K562 (cell line): Measurements from ENCODE around the gene TENT4B. TPM values are rescaled to one million over a fixed set of nuclear protein-coding genes. Genes with fewer than 3 reads are reported as not detected.

Source experiments
- ATAC-seq: fragments of 200-7000 bp; cut with Tn5 transposase; 3 replicates; pipeline ENCODE4 v1.9.1; 2020; ENCODE audit warnings: moderate library complexity
- BruUV-seq: library from RNA; stranded (reverse); fragments of 400-500 nt; replicated peaks from 2 replicates; lab custom pipeline; 2021; lab: Mats Ljungman, UMichigan
- CTCF ChIA-PET: fragments of 300-600 bp; formaldehyde crosslinking; extraction: SDS; loops from one replicate; lab custom pipeline; 2021; ENCODE audit warnings: low intra/inter-chr PET ratio; lab: Yijun Ruan, JAX
- POLR2A ChIA-PET: fragments of 300-600, 350-650 bp; sonication (Branson Sonifier 250); formaldehyde crosslinking; extraction: SDS; loops from one replicate; lab custom pipeline; 2021; ENCODE audit warnings: antibody characterized with exemption, inconsistent platforms; lab: Yijun Ruan, JAX
- DNase-seq, 4 experiments: peaks; one replicate each; pipeline versions ENCODE4 v3.0.0 to v3.0.0-alpha.2; 2011 to 2018; ENCODE audit warnings: low spot score in 3 of 4, mixed read lengths in 3 of 4; ENCODE audit errors: extremely low read depth in 1 of 4
- FAIRE-seq: peaks from 2 replicates; lab custom pipeline; 2011; peaks lifted over from hg19 to GRCh38; lab: Jason Lieb, UNC
- H2AFZ ChIP-seq: 2 replicates; pipeline ENCODE4 v1.6.0; 2011; ENCODE audit warnings: low read depth, low read length, control low read depth, inconsistent platforms
- H3K27ac ChIP-seq: fragments of 200-600 bp; 3 replicates; pipeline ENCODE4 v1.8.0; 2011; ENCODE audit warnings: low read depth, mild to moderate bottlenecking, control low read depth, inconsistent platforms, low read length, moderate library complexity, mixed read lengths; ENCODE audit errors: extremely low read depth
- H3K27me3 ChIP-seq, 2 experiments: fragments of 300-600 bp in 1 of 2; 2 replicates in 1 of 2; 3 replicates in 1 of 2; pipeline versions ENCODE4 v1.6.0 to v1.8.0; 2011; ENCODE audit warnings: inconsistent platforms in 2 of 2, low read length in 2 of 2, mild to moderate bottlenecking in 1 of 2, mixed read lengths in 1 of 2, moderate library complexity in 1 of 2; ENCODE audit not compliant: control insufficient read depth in 2 of 2, insufficient read depth in 2 of 2
- H3K36me3 ChIP-seq: fragments of 300-600 bp; 3 replicates; pipeline ENCODE4 v1.8.0; 2011; ENCODE audit warnings: mild to moderate bottlenecking, low read length, inconsistent platforms; ENCODE audit not compliant: control insufficient read depth, insufficient read depth
- H3K4me1 ChIP-seq, 2 experiments: fragments of 200-600 bp in 1 of 2; replicated peaks in 1 of 2; 2 replicates in 1 of 2; 3 replicates in 1 of 2; pipeline versions ENCODE4 v1.5.1 to v1.8.0; 2011; ENCODE audit warnings: inconsistent platforms in 2 of 2, low read length in 2 of 2, mild to moderate bottlenecking in 1 of 2, mixed read lengths in 1 of 2, moderate library complexity in 1 of 2; ENCODE audit not compliant: control insufficient read depth in 2 of 2, insufficient read depth in 2 of 2
- H3K4me2 ChIP-seq: 2 replicates; pipeline ENCODE4 v1.6.1; 2011; ENCODE audit warnings: low read length, control low read depth, inconsistent platforms, mixed read lengths; ENCODE audit not compliant: insufficient read depth
- H3K4me3 ChIP-seq: fragments of 200-600 bp; sonication (generic), shearing (Covaris generic); 2 replicates; pipeline ENCODE4 v1.5.1; 2016; ENCODE audit warnings: control low read depth, inconsistent platforms
- H3K79me2 ChIP-seq: fragments of 200-600 bp; 3 replicates; pipeline ENCODE4 v1.8.0; 2011; ENCODE audit warnings: low read length, inconsistent platforms; ENCODE audit not compliant: control insufficient read depth, insufficient read depth
- H3K9ac ChIP-seq, 2 experiments: 2 replicates each; pipeline versions ENCODE4 v1.6.0 to v1.6.1; 2011; ENCODE audit warnings: low read depth in 2 of 2, low read length in 2 of 2, control low read depth in 1 of 2, inconsistent platforms in 1 of 2, mild to moderate bottlenecking in 1 of 2, mixed read lengths in 1 of 2; ENCODE audit not compliant: insufficient read depth in 1 of 2
- H3K9me1 ChIP-seq: one replicate; pipeline ENCODE4 v1.6.0; 2011; ENCODE audit warnings: inconsistent platforms, mild to moderate bottlenecking, low read length, moderate library complexity; ENCODE audit not compliant: control insufficient read depth, insufficient read depth
- H3K9me3 ChIP-seq: replicated peaks from 2 replicates; pipeline ENCODE4 v1.5.1; 2011; ENCODE audit warnings: low read depth, low read length, inconsistent platforms; ENCODE audit not compliant: control insufficient read depth, insufficient read depth
- H4K20me1 ChIP-seq: replicated peaks from 2 replicates; pipeline ENCODE4 v1.6.1; 2011; ENCODE audit warnings: low read length, inconsistent platforms, mixed read lengths; ENCODE audit not compliant: control insufficient read depth, insufficient read depth
- ATF7 ChIP-seq: fragments of 450-650 bp; IDR thresholded peaks from 2 replicates; pipeline ENCODE4 v1.7.1; 2014; ENCODE audit warnings: mild to moderate bottlenecking, moderate library complexity
- CREB3L1 ChIP-seq: fragments of 450-650 bp; IDR thresholded peaks from 2 replicates; pipeline ENCODE4 v1.6.1; 2014; ENCODE audit warnings: low read depth, mild to moderate bottlenecking, moderate library complexity, borderline replicate concordance
- NCOR1 ChIP-seq: fragments of 450-650 bp; IDR thresholded peaks from 2 replicates; pipeline ENCODE4 v1.6.1; 2016; ENCODE audit warnings: mild to moderate bottlenecking, moderate library complexity
- POLR3G ChIP-seq: IDR thresholded peaks from 2 replicates; pipeline ENCODE4 v1.6.1; 2011; ENCODE audit not compliant: insufficient read length, insufficient replicate concordance; ENCODE audit errors: extremely low read depth
- WHSC1 ChIP-seq: IDR thresholded peaks from one replicate; pipeline ENCODE4 v1.6.1; 2012; ENCODE audit warnings: low read length, control low read depth, inconsistent platforms
- ZBTB40 ChIP-seq, 2 experiments: fragments of 450-650 bp in 1 of 2; sonication (generic) in 1 of 2; formaldehyde crosslinking in 1 of 2; IDR thresholded peaks; 2 replicates each; pipeline versions ENCODE4 v1.7.1 to v1.9.0; 2016 to 2022; ENCODE audit warnings: inconsistent platforms in 1 of 2, mild to moderate bottlenecking in 1 of 2, missing genetic modification reagents in 1 of 2
- ZNF280A ChIP-seq: fragments of 450-650 bp; IDR thresholded peaks from 2 replicates; pipeline ENCODE4 v1.6.1; 2018; ENCODE audit warnings: mild to moderate bottlenecking, low read depth; ENCODE audit not compliant: partially characterized antibody
- WGBS: fragments of 100-300 bp; shearing (Covaris generic); methylation state at CpG from one replicate; pipeline ENCODE4 v1.1.6; 2016; ENCODE audit warnings: low coverage, mixed read lengths; ENCODE audit not compliant: insufficient coverage; ENCODE audit errors: missing lambda C conversion rate; 5-methylcytosine and 5-hydroxymethylcytosine counted together
- in situ Hi-C: fragments of 300-500 bp; cut with MboI; formaldehyde crosslinking; loops from 4 replicates; pipeline ENCODE4 v1.15.0; 2018; ENCODE audit warnings: inconsistent platforms, mixed read lengths
- intact Hi-C: fragments of 100-400 bp; cut with micrococcal nuclease; formaldehyde crosslinking; loops from 2 replicates; pipeline ENCODE4 v1.14.2; 2022
- polyA plus RNA-seq, 8 experiments: library from polyadenylated mRNA; depleted of rRNA in 4 of 8; stranded (reverse) in 5 of 8; unstranded in 3 of 8; fragments of >200 nt; fragmentation: Nextera tagmentation in 2 of 8; fragmentation: Illumina TruSeq in 1 of 8; extraction: Ambion mirVana in 2 of 8; extraction: Trizol in 1 of 8; gene quantifications; 2 replicates each; pipeline versions ENCODE4 v1.2.1 to v1.2.3, GENCODE V29; 2011 to 2014; ENCODE audit warnings: inconsistent platforms in 1 of 8, missing spikeins in 1 of 8
- total RNA-seq, 7 experiments: library from RNA; depleted of rRNA in 6 of 7; stranded (reverse); fragments of >200 nt in 6 of 7; fragmentation: Illumina TruSeq in 2 of 7; extraction: Trizol in 2 of 7; gene quantifications; 2 replicates each; pipeline versions ENCODE4 v1.2.1 to v1.2.3, GENCODE V29; 2011 to 2021; ENCODE audit warnings: low replicate concordance in 1 of 7

The TENT4B gene
- total and polyA plus RNA-seq, 9 of the 15 experiments (the other 6 are each of a cell fraction or from before 2014, with no cell fraction given), result 5.2 to 8.4 (median 7.0) TPM

- TF ChIP-seq ZNF280A (no peak), WHSC1 (no peak)
- TF ChIP-seq, all 486 proteins: peak for 4
Observed at GRCh38 chr16:50195756-50196155, 42.6 kb downstream of the TENT4B start (continued).

GRCh38 chr16:50197582-50197981 is 44.5 kb downstream of the TENT4B start:
- Histone ChIP-seq H3K27me3 (no peaks in the 10 kb centered on the region), H3K4me2 (no peak overlapping the region), H3K9ac (no peak overlapping the region), H2AFZ (no peak overlapping the region), H3K36me3 (no peaks in the 10 kb centered on the region), H3K27ac (no peak overlapping the region), H3K4me3 (no peak overlapping the region), H4K20me1 (0 out of 2 replicates have a peak, but pooled peaks cover 3% of the 10 kb centered on the region), H3K4me1 (peaks cover 0 to 6% of the 10 kb centered on the region in 2 experiments; a peak in 3 of 5 replicates), H3K79me2 (peaks cover 20% of the 10 kb centered on the region), H3K9me3 (no peaks in the 10 kb centered on the region), H3K9me1 (no peaks in the 10 kb centered on the region)
- DNase-seq (no peak), ATAC-seq (no peak), FAIRE-seq (no peak)
- in situ Hi-C loops (no loop called here), intact Hi-C loops (no loop called here)
- ChIA-PET POLR2A (interaction anchor here (0.7 kb wide), 1 partner anchor 417 kb away, joined by 4 read pairs; no protein-coding TSS in a partner anchor), CTCF (no interaction called here)
- BruUV-seq, result no TSS peak
- 79% methylated on average over 7 of the region's 7 CpGs for WGBS
- TF ChIP-seq CREB3L1, result no peak
- no peak for TF ChIP-seq NCOR1
- TF ChIP-seq ZBTB40 (IDR thresholded peaks at IDR 0.05), result no peak
- no peak for TF ChIP-seq ZBTB40 (CRISPR knock-in tag; IDR thresholded peaks at IDR 0.05)
- TF ChIP-seq ATF7, result no peak
- no peak for TF ChIP-seq POLR3G
